OCI-LY1 (cell line): ENCODE results near the gene RNU1-1.
"Not testable (repeated sequence)": the region's sequence is repeated elsewhere in the genome, so short reads cannot be mapped to it uniquely, and the experiment has no call there.

ENCODE experiments used
- H2AFZ ChIP-seq: fragments of 200-600 bp; sonication (generic), shearing (Covaris generic); 2 replicates; pipeline ENCODE4 v1.6.0; 2014; ENCODE audit warnings: antibody characterized with exemption, mild to moderate bottlenecking, low read length
- H3F3A ChIP-seq: fragments of 200-600 bp; sonication (generic), shearing (Covaris generic); 2 replicates; pipeline ENCODE4 v1.6.0; 2014; ENCODE audit warnings: mild to moderate bottlenecking, antibody characterized with exemption, low read length, moderate library complexity; ENCODE audit not compliant: insufficient read depth
- H3K27ac ChIP-seq: fragments of 200-600 bp; sonication (generic); 2 replicates; pipeline ENCODE4 v1.5.1; 2014; ENCODE audit warnings: low read length, mixed run types, mild to moderate bottlenecking, low read depth; ENCODE audit not compliant: poor library complexity, severe bottlenecking
- H3K27me3 ChIP-seq: fragments of 200-600 bp; sonication (generic); 2 replicates; pipeline ENCODE4 v1.6.0; 2014; ENCODE audit warnings: antibody characterized with exemption, mild to moderate bottlenecking, low read length, moderate library complexity; ENCODE audit not compliant: insufficient read depth
- H3K36me3 ChIP-seq: fragments of 200-600 bp; sonication (generic); 2 replicates; pipeline ENCODE4 v1.6.1; 2014; ENCODE audit warnings: mild to moderate bottlenecking, antibody characterized with exemption, low read length, moderate library complexity, mixed read lengths; ENCODE audit not compliant: insufficient read depth
- H3K4me1 ChIP-seq: fragments of 200-600 bp; sonication (generic); 2 replicates; pipeline ENCODE4 v1.5.1; 2014; ENCODE audit warnings: mild to moderate bottlenecking, low read length, moderate library complexity; ENCODE audit not compliant: insufficient read depth, severe bottlenecking
- H3K4me2 ChIP-seq: fragments of 200-600 bp; sonication (generic), shearing (Covaris generic); 2 replicates; pipeline ENCODE4 v1.6.1; 2014; ENCODE audit warnings: low read length
- H3K4me3 ChIP-seq: fragments of 200-600 bp; sonication (generic); 2 replicates; pipeline ENCODE4 v1.5.1; 2014; ENCODE audit warnings: low read length, low read depth, mild to moderate bottlenecking, mixed read lengths; ENCODE audit not compliant: poor library complexity, severe bottlenecking
- H3K79me2 ChIP-seq: fragments of 200-600 bp; shearing (Covaris generic); 2 replicates; pipeline ENCODE4 v1.6.1; 2016; ENCODE audit warnings: mixed run types, low read length, mixed read lengths; ENCODE audit not compliant: insufficient read depth
- H3K9ac ChIP-seq: fragments of 200-600 bp; sonication (generic), shearing (Covaris generic); 2 replicates; pipeline ENCODE4 v1.6.1; 2014; ENCODE audit warnings: mild to moderate bottlenecking, low read length, mixed read lengths
- H3K9me2 ChIP-seq: fragments of 200-600 bp; sonication (generic), shearing (Covaris generic); 2 replicates; pipeline ENCODE4 v1.6.1; 2014; ENCODE audit warnings: low read depth, mild to moderate bottlenecking, low read length, mixed read lengths
- H3K9me3 ChIP-seq: fragments of 200-600 bp; shearing (Covaris generic); 2 replicates; pipeline ENCODE4 v1.6.1; 2014; ENCODE audit warnings: low read length, mixed read lengths
- H4K20me1 ChIP-seq: fragments of 200-600 bp; sonication (generic), shearing (Covaris generic); 2 replicates; pipeline ENCODE4 v1.6.0; 2016; ENCODE audit warnings: mild to moderate bottlenecking, low read length; ENCODE audit not compliant: insufficient read depth
- EZH2 ChIP-seq: fragments of 200-600 bp; sonication (generic), shearing (Covaris generic); IDR thresholded peaks from 2 replicates; pipeline ENCODE4 v1.8.0; 2017; ENCODE audit warnings: borderline replicate concordance, mixed run types, mild to moderate bottlenecking, antibody characterized with exemption, low read length, moderate library complexity, mixed read lengths
- TF ChIP-seq, protein P1 (sequence below): fragments of 200-600 bp; sonication (generic), shearing (Covaris generic); IDR thresholded peaks from 2 replicates; pipeline ENCODE4 v1.5.1; 2017; ENCODE audit warnings: mild to moderate bottlenecking, antibody characterized with exemption, low read length, moderate library complexity, mixed read lengths

The RNU1-1 gene

GRCh38 chr1:16491056-16491675 lies 22.9 kb downstream of the RNU1-1 start:
- no peak for TF ChIP-seq EZH2
- Histone ChIP-seq H3F3A (no peaks in the 10 kb centered on the region), H3K27ac (no peak overlapping the region), H3K4me2 (no peak overlapping the region), H3K79me2 (no peaks in the 10 kb centered on the region), H3K9ac (no peak overlapping the region), H3K9me2 (no peaks in the 10 kb centered on the region), H3K36me3 (no peaks in the 10 kb centered on the region), H3K9me3 (no peaks in the 10 kb centered on the region), H3K4me3 (no peak overlapping the region), H3K4me1 (no peaks in the 10 kb centered on the region), H2AFZ (no peak overlapping the region), H4K20me1 (no peaks in the 10 kb centered on the region), H3K27me3 (no peaks in the 10 kb centered on the region)

DNA sequence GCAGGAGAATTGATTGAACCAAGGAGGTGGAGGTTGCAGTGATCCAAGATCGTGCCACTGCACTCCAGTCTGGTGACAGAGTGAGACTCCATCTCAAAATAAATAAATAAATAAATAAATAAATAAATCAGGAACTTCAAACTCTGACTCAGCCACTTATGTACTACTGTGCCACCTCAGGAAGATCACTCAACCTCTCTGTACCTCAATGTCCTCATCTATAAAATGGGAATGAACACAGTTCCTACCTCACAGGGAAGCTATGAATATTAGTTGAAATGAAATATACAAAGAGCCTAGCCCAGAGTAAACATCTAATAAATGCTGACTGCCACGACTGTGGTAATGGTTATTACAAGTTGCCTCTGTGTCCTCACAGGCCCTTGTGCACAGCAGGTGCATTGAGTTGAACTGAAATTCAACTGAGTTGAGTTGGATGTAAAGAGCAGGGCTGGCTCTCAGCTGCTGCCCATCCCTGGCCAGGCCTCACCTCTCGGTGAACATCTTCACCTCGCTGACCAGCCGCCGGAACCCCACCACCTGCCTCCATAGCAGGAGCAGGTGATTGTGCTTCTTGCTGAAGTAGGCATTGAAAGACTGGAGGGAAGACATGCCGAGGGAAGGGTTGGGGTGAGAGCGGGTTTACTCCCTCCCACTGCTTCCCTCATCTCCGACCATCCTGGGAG lies 24.7 kb downstream of the RNU1-1 start:
- not testable (repeated sequence) for H2AFZ ChIP-seq, H3K9ac ChIP-seq, H3F3A ChIP-seq, H3K9me3 ChIP-seq, H3K4me2 ChIP-seq, H3K36me3 ChIP-seq, H3K79me2 ChIP-seq, H3K27me3 ChIP-seq, H3K27ac ChIP-seq, H3K9me2 ChIP-seq, H3K4me1 ChIP-seq, H3K4me3 ChIP-seq, H4K20me1 ChIP-seq

DNA sequence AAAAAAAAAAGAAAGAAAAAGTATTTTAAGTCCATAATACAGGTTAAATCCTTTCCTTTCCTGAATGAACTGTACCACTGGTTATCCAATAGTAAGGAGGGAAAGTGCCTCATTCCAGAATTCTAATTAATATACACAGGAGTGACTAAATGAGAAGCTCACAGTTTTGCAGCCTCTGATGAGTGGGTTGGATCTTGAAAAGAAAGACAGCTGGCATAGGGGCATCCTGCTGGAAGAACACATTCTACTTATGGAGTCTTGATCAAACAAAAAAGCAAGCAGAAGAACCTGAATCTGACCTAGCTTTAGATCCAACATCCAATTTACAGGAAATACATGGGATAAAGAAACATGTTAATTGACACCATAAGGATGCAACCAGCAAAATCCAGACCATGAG lies 27.1 kb downstream of the RNU1-1 start:
- not testable (repeated sequence) for H3F3A ChIP-seq, H3K79me2 ChIP-seq

DNA sequence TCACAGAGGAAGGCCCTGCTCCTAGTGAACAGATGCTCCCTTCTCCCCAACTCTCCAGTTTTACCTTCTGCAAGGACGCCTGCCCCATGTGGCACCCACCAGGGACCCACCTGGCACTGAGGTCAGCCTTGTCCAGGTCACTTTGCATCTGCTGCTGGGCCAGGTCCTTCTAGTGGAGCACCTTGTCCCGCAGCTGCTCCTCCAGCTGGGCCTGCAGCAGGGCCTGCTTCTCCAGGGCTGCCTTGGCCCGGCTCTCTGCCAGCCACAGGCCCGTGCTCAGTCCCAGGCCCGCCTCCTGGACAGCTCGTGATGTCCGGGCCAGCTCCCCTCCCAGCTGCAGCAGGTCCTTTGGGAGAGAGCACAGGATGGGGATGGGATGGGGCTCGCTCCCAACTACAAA lies 27.8 kb downstream of the RNU1-1 start:
- not testable (repeated sequence) for H3K36me3 ChIP-seq, H3K27me3 ChIP-seq, H3K4me1 ChIP-seq

More for the DNA sequence above, 27.1 kb downstream of the RNU1-1 start:
- H3K27me3 ChIP-seq, H2AFZ ChIP-seq, H4K20me1 ChIP-seq, H3K4me3 ChIP-seq, H3K27ac ChIP-seq, H3K9me2 ChIP-seq, H3K4me1 ChIP-seq, H3K9me3 ChIP-seq, H3K4me2 ChIP-seq, H3K9ac ChIP-seq, H3K36me3 ChIP-seq: not testable (repeated sequence)

GRCh38 chr1:16484931-16485330 lies 29.2 kb downstream of the RNU1-1 start:
- H3K9ac ChIP-seq = no peak overlapping the region
- no peak overlapping the region for H2AFZ ChIP-seq
- H4K20me1 ChIP-seq = no peaks in the 10 kb centered on the region
- H3F3A ChIP-seq = no peaks in the 10 kb centered on the region
- no peak overlapping the region for H3K27ac ChIP-seq
- H3K4me3 ChIP-seq = no peak overlapping the region
- no peaks in the 10 kb centered on the region for H3K4me1 ChIP-seq
- H3K4me2 ChIP-seq = no peak overlapping the region
- TF ChIP-seq EZH2 = no peak
- TF ChIP-seq, protein P1, sequence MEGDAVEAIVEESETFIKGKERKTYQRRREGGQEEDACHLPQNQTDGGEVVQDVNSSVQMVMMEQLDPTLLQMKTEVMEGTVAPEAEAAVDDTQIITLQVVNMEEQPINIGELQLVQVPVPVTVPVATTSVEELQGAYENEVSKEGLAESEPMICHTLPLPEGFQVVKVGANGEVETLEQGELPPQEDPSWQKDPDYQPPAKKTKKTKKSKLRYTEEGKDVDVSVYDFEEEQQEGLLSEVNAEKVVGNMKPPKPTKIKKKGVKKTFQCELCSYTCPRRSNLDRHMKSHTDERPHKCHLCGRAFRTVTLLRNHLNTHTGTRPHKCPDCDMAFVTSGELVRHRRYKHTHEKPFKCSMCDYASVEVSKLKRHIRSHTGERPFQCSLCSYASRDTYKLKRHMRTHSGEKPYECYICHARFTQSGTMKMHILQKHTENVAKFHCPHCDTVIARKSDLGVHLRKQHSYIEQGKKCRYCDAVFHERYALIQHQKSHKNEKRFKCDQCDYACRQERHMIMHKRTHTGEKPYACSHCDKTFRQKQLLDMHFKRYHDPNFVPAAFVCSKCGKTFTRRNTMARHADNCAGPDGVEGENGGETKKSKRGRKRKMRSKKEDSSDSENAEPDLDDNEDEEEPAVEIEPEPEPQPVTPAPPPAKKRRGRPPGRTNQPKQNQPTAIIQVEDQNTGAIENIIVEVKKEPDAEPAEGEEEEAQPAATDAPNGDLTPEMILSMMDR = no peak
- H3K36me3 ChIP-seq = no peaks in the 10 kb centered on the region
- H3K79me2 ChIP-seq = no peaks in the 10 kb centered on the region
- no peaks in the 10 kb centered on the region for H3K9me2 ChIP-seq
- H3K9me3 ChIP-seq = no peaks in the 10 kb centered on the region
- no peaks in the 10 kb centered on the region for H3K27me3 ChIP-seq

More for the DNA sequence above, 27.8 kb downstream of the RNU1-1 start:
- not testable (repeated sequence) for H3K79me2 ChIP-seq, H4K20me1 ChIP-seq, H3F3A ChIP-seq, H3K27ac ChIP-seq, H3K4me2 ChIP-seq, H2AFZ ChIP-seq, H3K9ac ChIP-seq, H3K9me3 ChIP-seq, H3K9me2 ChIP-seq, H3K4me3 ChIP-seq
